ENCODE measurements around the gene SNRPN.

DNA sequence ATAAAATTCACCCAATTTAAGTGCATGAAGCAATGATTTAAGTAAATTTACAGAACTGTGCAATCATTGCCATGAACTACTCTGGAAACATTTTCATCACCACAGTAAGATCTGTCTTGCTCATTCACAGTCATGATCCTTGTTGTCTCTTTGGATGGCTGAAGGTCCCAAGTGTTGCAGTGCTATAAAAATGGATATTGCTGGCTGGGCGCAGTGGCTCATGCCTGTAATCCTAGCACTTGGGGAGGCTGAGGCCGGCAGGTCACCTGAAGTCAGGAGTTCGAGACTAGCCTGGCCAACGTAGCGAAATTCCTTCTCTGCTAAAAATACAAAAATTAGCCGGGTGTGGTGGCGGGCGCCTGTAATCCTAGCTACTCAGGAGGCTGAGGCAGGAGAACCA, 17.0 kb downstream of the SNRPN start:
- TF ChIP-seq CTCF (IDR thresholded peaks at IDR 0.05; ENCODE audit: low read depth, low read length) (no peak), EZH2phosphoT487 (IDR thresholded peaks at IDR 0.05; ENCODE audit: low read depth) (no peak)

Data from OCI-LY3 (cell line).